GM23338 (cell line): Measurements from ENCODE around the gene GMPPA. TPM values are rescaled to one million over a fixed set of nuclear protein-coding genes. Genes with fewer than 3 reads are reported as not detected.

Experiments used
- ATAC-seq: fragments of 200-7000 bp; cut with Tn5 transposase; 3 replicates; pipeline ENCODE4 v1.9.1; 2020
- DNase-seq: peaks from one replicate; pipeline ENCODE4 v3.0.0-alpha.2; 2015; ENCODE audit warnings: low spot score
- H2AFZ ChIP-seq: fragments of 200-600 bp; sonication (generic); 2 replicates; pipeline ENCODE4 v1.8.0; 2016; ENCODE audit warnings: antibody characterized with exemption, mild to moderate bottlenecking, moderate library complexity
- H3F3A ChIP-seq: fragments of 200-600 bp; sonication (generic); replicated peaks from 2 replicates; pipeline ENCODE4 v1.8.0; 2017; ENCODE audit warnings: antibody characterized with exemption, mixed run types, low read depth
- H3K27ac ChIP-seq: fragments of 200-600 bp; sonication (generic); 2 replicates; pipeline ENCODE4 v1.6.1; 2016; ENCODE audit warnings: low read depth
- H3K27me3 ChIP-seq: fragments of 200-600 bp; sonication (generic); 2 replicates; pipeline ENCODE4 v1.8.0; 2016; ENCODE audit warnings: mild to moderate bottlenecking, mixed run types, moderate library complexity; ENCODE audit not compliant: insufficient read depth
- H3K36me3 ChIP-seq: fragments of 200-600 bp; sonication (generic); 2 replicates; pipeline ENCODE4 v1.8.0; 2016; ENCODE audit warnings: mild to moderate bottlenecking; ENCODE audit not compliant: insufficient read depth
- H3K4me1 ChIP-seq: fragments of 200-600 bp; sonication (generic); 2 replicates; pipeline ENCODE4 v1.8.0; 2016; ENCODE audit warnings: mild to moderate bottlenecking, moderate library complexity; ENCODE audit not compliant: insufficient read depth
- H3K4me2 ChIP-seq: fragments of 200-600 bp; sonication (generic); 2 replicates; pipeline ENCODE4 v1.7.1; 2017; ENCODE audit warnings: mixed run types
- H3K4me3 ChIP-seq: fragments of 200-600 bp; sonication (generic); 2 replicates; pipeline ENCODE4 v1.6.1; 2016; ENCODE audit warnings: mixed run types
- H3K79me2 ChIP-seq: fragments of 200-600 bp; sonication (generic); replicated peaks from 2 replicates; pipeline ENCODE4 v1.8.0; 2017; ENCODE audit warnings: mild to moderate bottlenecking; ENCODE audit not compliant: insufficient read depth
- H3K9me2 ChIP-seq: fragments of 200-600 bp; sonication (generic); 2 replicates; pipeline ENCODE4 v1.8.0; 2017; ENCODE audit not compliant: insufficient read depth
- H4K20me1 ChIP-seq: fragments of 200-600 bp; sonication (generic); replicated peaks from 2 replicates; pipeline ENCODE4 v1.8.0; 2017; ENCODE audit warnings: mild to moderate bottlenecking; ENCODE audit not compliant: insufficient read depth
- H3K27ac Mint-ChIP-seq: 2 replicates; pipeline ENCODE4 v1.8.0; 2020; ENCODE audit warnings: inconsistent platforms, mild to moderate bottlenecking, moderate library complexity, mixed read lengths
- H3K27me3 Mint-ChIP-seq: 3 replicates; pipeline ENCODE4 v1.8.0; 2022; ENCODE audit warnings: low read depth, mild to moderate bottlenecking, moderate library complexity, mixed read lengths, inconsistent platforms; ENCODE audit not compliant: insufficient read depth, poor library complexity
- H3K36me3 Mint-ChIP-seq: 3 replicates; pipeline ENCODE4 v1.8.0; 2021; ENCODE audit warnings: low read depth, mild to moderate bottlenecking, inconsistent platforms, moderate library complexity, mixed read lengths
- H3K4me1 Mint-ChIP-seq: 3 replicates; pipeline ENCODE4 v1.8.0; 2020; ENCODE audit warnings: mild to moderate bottlenecking, inconsistent platforms, mixed read lengths
- H3K4me3 Mint-ChIP-seq: 3 replicates; pipeline ENCODE4 v1.8.0; 2021; ENCODE audit warnings: moderate library complexity, mild to moderate bottlenecking, inconsistent platforms, mixed read lengths
- H3K9me3 Mint-ChIP-seq: 3 replicates; pipeline ENCODE4 v1.8.0; 2020; ENCODE audit warnings: moderate library complexity, mild to moderate bottlenecking, inconsistent platforms, mixed read lengths
- CREB1 ChIP-seq: fragments of 250-450 bp; sonication (Bioruptor Pico); IDR thresholded peaks from 2 replicates; pipeline ENCODE4 v1.5.0; 2020; ENCODE audit warnings: low read depth, mild to moderate bottlenecking, moderate library complexity
- ETS1 ChIP-seq: IDR thresholded peaks from 2 replicates; pipeline ENCODE4 v1.6.1; 2016; ENCODE audit warnings: antibody characterized with exemption
- EZH2 ChIP-seq: fragments of 200-600 bp; sonication (generic); IDR thresholded peaks from one replicate; pipeline ENCODE4 v1.8.0; 2017; ENCODE audit warnings: antibody characterized with exemption, mild to moderate bottlenecking, low read depth; ENCODE audit not compliant: unreplicated experiment
- EZH2phosphoT487 ChIP-seq: fragments of 200-600 bp; sonication (generic); IDR thresholded peaks from one replicate; pipeline ENCODE4 v1.8.1; 2018; ENCODE audit warnings: antibody characterized with exemption; ENCODE audit not compliant: unreplicated experiment
- NANOG ChIP-seq: IDR thresholded peaks from 2 replicates; pipeline ENCODE4 v1.6.1; 2016; ENCODE audit warnings: antibody characterized with exemption, borderline replicate concordance
- POLR2AphosphoS5 ChIP-seq: IDR thresholded peaks from 2 replicates; pipeline ENCODE4 v1.6.1; 2016; ENCODE audit warnings: antibody characterized with exemption, low read depth
- REST ChIP-seq: IDR thresholded peaks from one replicate; pipeline ENCODE4 v1.6.1; 2018; ENCODE audit warnings: antibody characterized with exemption; ENCODE audit not compliant: unreplicated experiment
- STAT1 ChIP-seq: IDR thresholded peaks from one replicate; pipeline ENCODE4 v1.6.1; 2016; ENCODE audit warnings: antibody characterized with exemption; ENCODE audit not compliant: unreplicated experiment
- ZNF114 ChIP-seq: fragments of 250-450 bp; sonication (Bioruptor Pico); IDR thresholded peaks from 2 replicates; pipeline ENCODE4 v1.5.0; 2020; ENCODE audit warnings: mild to moderate bottlenecking, moderate library complexity
- ZNF331 ChIP-seq: fragments of 250-450 bp; sonication (Bioruptor Pico); IDR thresholded peaks from 2 replicates; pipeline ENCODE4 v1.5.0; 2020; ENCODE audit warnings: low read depth, mild to moderate bottlenecking, moderate library complexity
- ZNF462 ChIP-seq: fragments of 250-450 bp; sonication (Bioruptor Pico); IDR thresholded peaks from 2 replicates; pipeline ENCODE4 v1.5.0; 2020; ENCODE audit warnings: mild to moderate bottlenecking, moderate library complexity
- polyA plus RNA-seq: library from polyadenylated mRNA; unstranded; fragments of >200 nt; fragmentation: Nextera tagmentation; extraction: Ambion mirVana; gene quantifications from 2 replicates; pipeline ENCODE4 v1.2.1, GENCODE V29; 2016
- total RNA-seq: library from RNA; depleted of rRNA; stranded (reverse); fragments of >200 nt; shearing (Covaris generic); gene quantifications from 2 replicates; pipeline ENCODE4 v1.2.3, GENCODE V29; 2014

The GMPPA gene
- total and polyA plus RNA-seq, 2 experiments from 2014 or later = 27.0 to 33.8 TPM

- H3K79me2 ChIP-seq = no peaks in the 10 kb centered on the region
- no peak for TF ChIP-seq POLR2AphosphoS5
- peaks cover 19% of the 10 kb centered on the region for H3F3A ChIP-seq
- H3K4me1 Mint-ChIP-seq = peaks cover 67% of the 10 kb centered on the region
- no peak overlapping the region for H2AFZ ChIP-seq
- H3K9me2 ChIP-seq = no peaks in the 10 kb centered on the region
- no peak overlapping the region; the same call in 2 of the 3 replicates for H3K4me3 Mint-ChIP-seq
- ATAC-seq (no peak), DNase-seq (no peak)
- no peaks in the 10 kb centered on the region for H4K20me1 ChIP-seq
- no peak overlapping the region for H3K27ac ChIP-seq
- H3K27me3 Mint-ChIP-seq = peaks cover 16% of the 10 kb centered on the region
- no peaks in the 10 kb centered on the region for H3K9me3 Mint-ChIP-seq
- H3K36me3 ChIP-seq = no peaks in the 10 kb centered on the region
- H3K27ac Mint-ChIP-seq = peak overlapping the region; percentile 25; the same call in 1 of the 2 replicates
- H3K4me2 ChIP-seq = no peak overlapping the region
- H3K36me3 Mint-ChIP-seq = peaks cover 10% of the 10 kb centered on the region
- H3K4me1 ChIP-seq = peaks cover 45% of the 10 kb centered on the region
- H3K27me3 ChIP-seq = peaks cover 4% of the 10 kb centered on the region
- H3K4me3 ChIP-seq = no peak overlapping the region
Observed at GRCh38 chr2:219502618-219503017, 3.9 kb downstream of the GMPPA start.

- Histone ChIP-seq H3K79me2 (no peaks in the 10 kb centered on the region), H3K4me3 (no peak overlapping the region), H3K36me3 (no peaks in the 10 kb centered on the region), H3K27me3 (peaks cover 3% of the 10 kb centered on the region; the same call in 1 of the 2 replicates), H4K20me1 (no peaks in the 10 kb centered on the region), H3K4me2 (peak overlapping the region; percentile 92; the same call in 1 of the 2 replicates), H3K9me2 (no peaks in the 10 kb centered on the region), H3F3A (peaks cover 17% of the 10 kb centered on the region), H3K4me1 (peaks cover 53% of the 10 kb centered on the region), H3K27ac (no peak overlapping the region), H2AFZ (no peak overlapping the region)
- H3K27me3 Mint-ChIP-seq = peaks cover 28% of the 10 kb centered on the region
- ATAC-seq = no peak
- peaks cover 72% of the 10 kb centered on the region for H3K4me1 Mint-ChIP-seq
- no peak overlapping the region for H3K4me3 Mint-ChIP-seq
- H3K9me3 Mint-ChIP-seq = no peaks in the 10 kb centered on the region
- H3K27ac Mint-ChIP-seq = 0 out of 2 replicates have a peak overlapping the region, but pooled peaks have one; percentile 18
- DNase-seq = no peak
- H3K36me3 Mint-ChIP-seq = peaks cover 10% of the 10 kb centered on the region
- TF ChIP-seq ETS1 (no peak), ZNF114 (CRISPR knock-in tag) (no peak), ZNF462 (CRISPR knock-in tag) (no peak), REST (no peak), NANOG (no peak), STAT1 (no peak), ZNF331 (CRISPR knock-in tag) (no peak), CREB1 (CRISPR knock-in tag) (no peak), EZH2phosphoT487 (no peak), EZH2 (no peak)
Observed at GRCh38 chr2:219505585-219505984, 6.9 kb downstream of the GMPPA start.
